Sigmoid colon (tissue), 4 donors: ENCODE results near the gene ARHGAP28.

Experiments
- EP300 ChIP-seq, 4 donors: sonication (generic); formaldehyde crosslinking; IDR thresholded peaks; one replicate each; pipeline ENCODE4 v1.6.1; 2017; ENCODE audit warnings: antibody characterized with exemption in 4 of 4
- POLR2A ChIP-seq, 2 donors: fragments of 450-650 bp; IDR thresholded peaks; one replicate each; pipeline ENCODE4 v1.6.1; 2016; ENCODE audit warnings: antibody characterized with exemption in 2 of 2, mild to moderate bottlenecking in 2 of 2, moderate library complexity in 2 of 2
- POLR2AphosphoS5 ChIP-seq, 4 donors: sonication (generic); formaldehyde crosslinking; IDR thresholded peaks; one replicate each; pipeline ENCODE4 v1.6.1; 2017; ENCODE audit warnings: antibody characterized with exemption in 4 of 4
- TF ChIP-seq, protein P1 (sequence below), 4 experiments: fragments of 450-650 bp in 3 of 4; fragments of 200-600 bp in 1 of 4; IDR thresholded peaks; one replicate each; pipeline ENCODE4 v1.5.1; 2016 to 2019; ENCODE audit warnings: antibody characterized with exemption in 4 of 4, mild to moderate bottlenecking in 3 of 4, moderate library complexity in 2 of 4

DNA sequence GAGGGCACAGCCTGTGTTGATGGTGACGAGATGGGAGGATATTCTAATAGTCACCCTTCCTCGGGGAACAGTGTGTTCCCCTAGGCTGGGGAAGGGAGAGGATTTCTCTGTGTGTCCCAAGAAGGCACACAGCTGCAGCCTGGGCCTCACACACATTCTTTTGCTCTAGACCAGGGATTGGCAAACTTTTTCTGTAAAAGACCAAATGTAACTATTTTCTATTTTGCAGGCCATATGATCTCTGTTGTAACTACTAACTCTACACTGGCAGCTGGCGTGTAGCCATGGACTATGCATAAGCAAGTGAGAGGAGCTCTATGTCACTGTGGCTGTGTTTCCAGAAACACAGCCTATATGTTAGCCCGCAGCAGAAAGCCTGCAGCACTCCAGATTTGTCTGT, 65.8 kb downstream of the ARHGAP28 start:
- TF ChIP-seq, protein P1, sequence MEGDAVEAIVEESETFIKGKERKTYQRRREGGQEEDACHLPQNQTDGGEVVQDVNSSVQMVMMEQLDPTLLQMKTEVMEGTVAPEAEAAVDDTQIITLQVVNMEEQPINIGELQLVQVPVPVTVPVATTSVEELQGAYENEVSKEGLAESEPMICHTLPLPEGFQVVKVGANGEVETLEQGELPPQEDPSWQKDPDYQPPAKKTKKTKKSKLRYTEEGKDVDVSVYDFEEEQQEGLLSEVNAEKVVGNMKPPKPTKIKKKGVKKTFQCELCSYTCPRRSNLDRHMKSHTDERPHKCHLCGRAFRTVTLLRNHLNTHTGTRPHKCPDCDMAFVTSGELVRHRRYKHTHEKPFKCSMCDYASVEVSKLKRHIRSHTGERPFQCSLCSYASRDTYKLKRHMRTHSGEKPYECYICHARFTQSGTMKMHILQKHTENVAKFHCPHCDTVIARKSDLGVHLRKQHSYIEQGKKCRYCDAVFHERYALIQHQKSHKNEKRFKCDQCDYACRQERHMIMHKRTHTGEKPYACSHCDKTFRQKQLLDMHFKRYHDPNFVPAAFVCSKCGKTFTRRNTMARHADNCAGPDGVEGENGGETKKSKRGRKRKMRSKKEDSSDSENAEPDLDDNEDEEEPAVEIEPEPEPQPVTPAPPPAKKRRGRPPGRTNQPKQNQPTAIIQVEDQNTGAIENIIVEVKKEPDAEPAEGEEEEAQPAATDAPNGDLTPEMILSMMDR (IDR thresholded peaks at IDR 0.05): no peak
- no peak for TF ChIP-seq POLR2AphosphoS5 (IDR thresholded peaks at IDR 0.05)
- TF ChIP-seq POLR2A (IDR thresholded peaks at IDR 0.05): no peak
- TF ChIP-seq EP300 (IDR thresholded peaks at IDR 0.05): no peak
